HG03558 (cell line): ENCODE data around the gene PTCHD1.

Experiments used
- ATAC-seq: cut with Tn5 transposase; IDR thresholded peaks from one replicate; pipeline ENCODE4 v1.9.1; 2021; ENCODE audit warnings: moderate number of reproducible peaks; ENCODE audit not compliant: unreplicated experiment; ENCODE audit errors: extremely low read depth

Gene PTCHD1

DNA sequence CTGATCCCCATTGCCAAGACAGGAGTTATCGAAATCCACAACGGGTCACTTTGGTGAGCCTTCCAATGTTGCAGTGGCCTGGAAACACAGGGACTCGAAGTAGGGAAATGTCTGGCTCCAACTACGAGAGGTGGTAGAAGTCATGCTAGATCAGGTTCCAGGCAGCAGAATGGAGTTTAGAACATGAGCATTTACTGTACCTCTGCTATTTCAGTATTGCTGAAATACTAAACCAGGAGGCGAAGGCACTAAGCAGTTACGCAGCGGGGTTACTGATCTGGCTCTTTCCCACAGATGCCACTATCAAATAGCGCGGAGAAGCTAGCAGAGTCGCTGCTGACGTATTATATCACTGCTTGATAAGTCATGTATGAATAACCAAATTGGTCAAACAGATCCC, 56.3 kb downstream of the PTCHD1 start:
- no peak for ATAC-seq

DNA sequence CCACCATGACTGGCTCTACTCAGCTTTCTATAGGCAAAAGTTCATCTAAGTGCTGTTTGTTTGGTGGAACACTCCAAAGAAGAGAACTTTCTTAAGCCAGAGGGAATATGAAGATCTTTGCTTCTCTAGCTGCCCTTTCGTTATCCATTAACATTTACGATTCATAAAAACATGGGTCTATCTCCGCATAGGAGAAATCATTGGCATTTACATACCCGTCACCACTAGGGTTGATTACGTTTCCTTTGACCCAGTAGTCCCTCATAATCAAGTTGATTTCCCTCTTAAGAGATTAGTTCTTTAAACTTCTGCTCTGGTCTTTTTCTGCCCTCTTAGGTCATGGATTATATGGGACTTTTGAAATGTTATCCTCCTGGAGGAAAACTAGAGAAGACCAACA, 57.5 kb downstream of the PTCHD1 start:
- ATAC-seq: no peak

DNA sequence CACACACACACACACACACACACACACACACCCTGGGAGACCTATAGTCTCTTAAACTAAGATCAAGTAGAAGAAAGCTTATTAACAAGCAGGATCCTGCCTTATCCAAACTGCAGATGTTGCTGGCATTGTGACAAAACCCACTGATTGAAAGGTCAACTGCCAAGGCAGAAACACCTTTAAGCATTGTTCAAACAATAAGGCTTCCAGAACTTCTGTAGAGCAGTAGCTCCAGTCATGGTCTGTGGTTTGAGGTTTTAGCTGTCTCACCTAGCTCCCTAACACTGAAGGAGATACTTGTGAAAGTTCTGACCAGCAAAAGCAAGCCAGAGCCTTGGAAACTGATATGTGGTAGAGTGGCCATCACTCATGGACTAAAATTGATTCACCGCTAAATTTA, 59.8 kb downstream of the PTCHD1 start:
- ATAC-seq: no peak

DNA sequence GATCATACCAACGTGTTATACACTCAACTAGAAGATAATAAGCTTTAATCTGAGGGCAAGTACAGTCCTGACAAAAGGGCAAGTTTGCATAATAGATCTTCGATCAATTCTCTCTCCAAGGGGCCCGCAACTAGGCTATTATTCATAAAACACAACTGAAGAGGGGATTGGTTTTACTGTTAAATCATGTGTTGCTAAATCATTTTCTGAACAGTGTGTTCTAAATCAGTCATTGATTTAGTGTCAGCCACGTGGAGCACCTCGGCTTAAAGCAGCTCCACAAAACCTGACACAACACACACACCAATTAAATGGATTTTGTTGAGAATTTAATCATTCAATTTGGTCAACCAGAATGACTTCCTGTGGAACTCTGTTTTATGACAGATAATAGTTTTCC, 61.6 kb downstream of the PTCHD1 start:
- ATAC-seq: no peak

DNA sequence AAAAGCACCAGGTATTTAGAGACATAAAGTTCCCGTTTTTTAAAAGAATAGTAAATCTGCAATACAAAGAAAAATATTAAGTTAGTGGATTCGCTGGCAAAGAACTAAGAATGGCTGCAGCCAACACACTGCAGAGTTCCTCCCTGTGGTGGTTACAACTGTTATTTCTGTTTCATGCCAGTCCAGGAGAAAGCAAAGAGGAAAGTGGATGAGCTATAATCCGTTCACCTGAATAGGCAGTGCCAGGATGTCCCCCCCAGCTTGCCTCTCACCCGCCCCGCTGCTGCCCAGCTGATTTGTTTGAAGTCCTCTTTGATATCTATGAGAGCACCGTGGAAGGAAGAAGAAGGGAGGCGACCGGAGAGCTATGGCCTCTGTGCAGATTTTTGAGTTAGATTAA, 63.9 kb downstream of the PTCHD1 start:
- no peak for ATAC-seq

DNA sequence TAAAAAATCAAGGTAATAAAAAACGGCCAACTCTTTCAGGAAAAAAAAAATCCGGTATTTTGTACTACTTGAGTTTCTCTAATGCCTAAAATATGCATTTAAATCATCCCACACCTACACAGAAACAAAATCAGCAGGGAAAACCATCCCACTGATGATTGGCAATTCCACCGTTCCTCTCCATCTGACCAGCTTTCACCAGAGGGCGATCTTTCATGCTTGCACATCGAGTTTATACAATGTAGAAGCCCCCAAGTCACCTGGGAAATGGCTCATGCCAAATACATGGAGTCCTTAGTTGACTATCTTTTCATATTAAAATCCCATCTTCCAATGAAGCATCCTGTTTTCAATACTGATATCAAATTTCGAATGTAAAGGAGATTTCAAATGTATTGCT, 69.2 kb downstream of the PTCHD1 start:
- ATAC-seq: no peak

DNA sequence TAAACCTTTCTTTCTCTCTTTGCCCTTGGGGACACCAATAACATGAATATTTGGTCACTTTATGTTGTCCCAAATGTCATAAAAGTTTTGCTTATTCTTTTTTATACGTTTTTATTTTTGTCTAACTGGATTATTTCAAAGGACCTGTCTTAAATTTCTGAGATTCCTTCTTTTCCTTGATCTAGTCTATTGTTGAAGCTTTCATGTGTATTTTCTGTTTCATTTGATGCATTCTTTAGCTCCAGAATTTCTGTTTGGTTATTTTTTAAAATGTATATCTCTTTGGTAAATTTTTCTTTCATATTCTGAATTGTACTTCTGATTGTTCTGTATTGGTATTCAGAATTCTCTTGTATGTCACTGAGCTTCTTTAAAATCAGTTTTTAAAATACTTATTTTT, 88.3 kb downstream of the PTCHD1 start:
- ATAC-seq: no peak

DNA sequence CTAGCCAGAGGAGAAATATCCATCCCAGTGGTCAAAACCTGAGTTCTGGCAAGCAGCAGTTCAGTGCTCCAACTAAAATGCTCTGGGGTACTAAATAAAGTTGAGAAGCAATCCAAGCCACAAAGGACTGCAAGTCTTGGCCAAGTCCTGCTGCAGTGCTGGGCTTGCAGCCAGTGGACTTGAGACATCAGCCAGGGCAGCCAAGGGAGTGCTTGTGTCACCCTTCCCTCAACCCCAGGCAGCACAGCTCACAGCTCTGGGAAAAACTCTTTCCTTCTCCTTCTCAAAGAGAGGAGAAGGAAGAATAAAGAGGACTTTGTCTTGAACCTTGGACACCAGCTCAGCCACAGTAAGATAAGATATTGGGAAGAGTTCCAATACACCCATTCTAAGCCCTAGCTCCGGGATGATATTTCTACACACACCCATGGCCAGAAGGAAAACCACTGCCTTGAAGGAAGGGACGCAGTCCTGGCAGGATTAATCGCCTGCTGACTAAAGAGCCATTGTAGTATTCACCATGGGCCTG, 99.8 kb downstream of the PTCHD1 start:
- no peak for ATAC-seq

DNA sequence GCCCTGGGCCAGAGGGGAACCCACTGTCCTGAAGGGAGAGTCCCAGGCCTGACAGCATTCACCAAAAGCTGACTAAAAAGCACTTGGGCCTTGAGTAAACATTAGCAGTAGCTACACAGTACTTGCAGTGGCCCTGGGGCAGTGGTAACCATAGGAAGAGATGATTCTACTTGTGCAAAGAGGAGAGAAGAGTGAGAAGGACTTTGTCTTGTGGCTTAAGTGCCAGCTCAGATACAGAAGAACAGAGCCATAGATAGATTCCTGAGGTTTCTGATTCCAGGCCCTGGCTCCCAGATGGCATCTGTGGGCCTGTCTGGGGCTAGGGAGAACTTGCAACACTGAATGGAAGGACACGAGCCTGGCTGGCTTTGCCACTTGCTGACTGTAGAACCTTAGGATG, 100.5 kb downstream of the PTCHD1 start:
- no peak for ATAC-seq

DNA sequence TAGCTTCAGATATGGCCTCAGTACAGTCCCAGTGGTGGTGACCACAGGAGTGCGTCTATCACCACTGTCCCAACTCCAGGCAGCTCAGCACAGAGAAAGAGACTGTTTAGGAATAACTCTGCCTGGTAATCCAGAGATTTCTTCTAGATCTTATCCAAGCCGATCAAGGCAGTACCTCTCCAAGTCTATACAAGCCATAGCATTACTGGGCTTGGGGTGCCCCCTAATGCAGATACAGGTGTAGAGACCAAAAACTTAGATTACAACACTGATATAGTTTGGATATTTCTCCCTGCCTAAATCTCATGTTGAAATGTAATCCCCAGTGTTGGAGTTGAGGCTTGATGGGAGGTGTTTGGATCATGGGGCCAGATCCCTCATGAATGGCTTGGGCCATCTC, 100.9 kb downstream of the PTCHD1 start:
- no peak for ATAC-seq

DNA sequence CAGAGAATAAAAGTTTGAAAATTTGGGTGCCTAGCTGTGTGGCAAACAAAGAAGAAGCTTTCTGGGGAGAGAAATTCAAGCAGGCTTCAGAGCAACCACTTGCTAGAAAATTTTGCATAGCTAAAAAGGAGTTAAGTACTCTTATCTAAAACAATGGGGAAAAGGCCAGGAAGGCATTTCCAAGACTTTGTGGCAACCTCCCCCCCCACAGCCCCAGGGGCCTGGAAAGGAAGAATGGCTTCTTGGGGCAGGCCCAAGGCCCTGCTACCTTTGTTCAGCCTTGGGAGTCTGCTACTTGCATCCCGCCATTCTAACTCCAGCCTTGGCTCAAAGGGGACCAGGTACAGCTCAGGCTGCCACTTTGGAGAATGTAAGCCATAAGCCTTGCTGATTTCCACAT, 102.2 kb downstream of the PTCHD1 start:
- no peak for ATAC-seq

DNA sequence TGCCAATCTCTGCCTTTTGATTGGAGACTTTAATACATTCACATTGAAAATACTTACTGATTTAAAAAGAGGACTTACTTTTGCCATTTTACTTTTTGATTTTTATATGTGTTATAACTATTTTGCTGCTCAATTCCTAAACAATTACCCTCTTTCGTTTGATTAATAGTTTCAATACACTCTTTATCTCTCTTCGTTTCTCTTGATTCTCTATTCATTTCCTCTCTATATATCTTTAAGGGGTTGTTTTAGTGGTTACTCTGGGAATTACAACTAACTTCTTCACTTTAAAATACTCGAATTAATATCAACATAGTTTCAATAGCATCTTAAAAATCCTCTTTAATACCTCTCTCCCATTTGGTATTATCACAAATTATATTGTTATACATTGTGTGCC, 116.6 kb downstream of the PTCHD1 start:
- no peak for ATAC-seq
